HepG2 (cell line): ENCODE results near the gene GEMIN4. TPM values are rescaled to one million over a fixed set of nuclear protein-coding genes. Genes with fewer than 3 reads are reported as not detected.

Experiments used
- ATAC-seq: fragments of 200-7000 bp; cut with Tn5 transposase; 3 replicates; pipeline ENCODE4 v1.9.1; 2020; ENCODE audit warnings: mild to moderate bottlenecking, moderate library complexity
- BruUV-seq: library from RNA; stranded (reverse); fragments of 400-500 nt; replicated peaks from 2 replicates; lab custom pipeline; 2021; lab: Mats Ljungman, UMichigan
- CTCF ChIA-PET: fragments of 300-600 bp; formaldehyde crosslinking; extraction: SDS; loops from one replicate; lab custom pipeline; 2021; ENCODE audit warnings: low total read pairs, inconsistent platforms, low intra/inter-chr PET ratio; lab: Yijun Ruan, JAX
- POLR2A ChIA-PET: fragments of 350-600 bp; sonication (Branson Sonifier 250); formaldehyde crosslinking; loops from one replicate; lab custom pipeline; 2020; ENCODE audit warnings: antibody characterized with exemption, inconsistent platforms; lab: Yijun Ruan, JAX
- DNase-seq: peaks from one replicate; pipeline ENCODE4 v3.0.0-alpha.2; 2015; ENCODE audit warnings: low spot score
- FAIRE-seq: peaks from 3 replicates; lab custom pipeline; 2011; peaks lifted over from hg19 to GRCh38; lab: Jason Lieb, UNC
- H2AFZ ChIP-seq: one replicate; pipeline ENCODE4 v1.6.1; 2011; ENCODE audit warnings: low read length, inconsistent platforms
- H3K27ac ChIP-seq: fragments of 300-600 bp; 3 replicates; pipeline ENCODE4 v1.8.0; 2011; ENCODE audit warnings: mixed run types, mild to moderate bottlenecking, mixed read lengths, low read length, inconsistent platforms; ENCODE audit not compliant: insufficient read depth; ENCODE audit errors: extremely low read length
- H3K27me3 ChIP-seq, 2 experiments: fragments of 200-600 bp in 1 of 2; 2 replicates in 1 of 2; 3 replicates in 1 of 2; pipeline versions ENCODE4 v1.6.0 to v1.8.0; 2011; ENCODE audit warnings: low read length in 2 of 2, mild to moderate bottlenecking in 2 of 2, moderate library complexity in 2 of 2, inconsistent platforms in 1 of 2; ENCODE audit not compliant: insufficient read depth in 2 of 2, control insufficient read depth in 1 of 2
- H3K36me3 ChIP-seq, 2 experiments: fragments of 200-600 bp in 1 of 2; replicated peaks in 1 of 2; 2 replicates in 1 of 2; 3 replicates in 1 of 2; pipeline versions ENCODE4 v1.5.1 to v1.8.0; 2011; ENCODE audit warnings: low read length in 2 of 2, inconsistent platforms in 1 of 2; ENCODE audit not compliant: insufficient read depth in 2 of 2, control insufficient read depth in 1 of 2
- H3K4me1 ChIP-seq: 2 replicates; pipeline ENCODE4 v1.5.1; 2012; ENCODE audit warnings: low read length, inconsistent platforms; ENCODE audit not compliant: insufficient read depth
- H3K4me2 ChIP-seq: 2 replicates; pipeline ENCODE4 v1.6.0; 2011; ENCODE audit warnings: low read depth, low read length, inconsistent platforms
- H3K4me3 ChIP-seq, 3 experiments: fragments of 200-600 bp in 1 of 3; sonication (generic), shearing (Covaris generic) in 1 of 3; replicated peaks in 1 of 3; 2 replicates each; pipeline ENCODE4 v1.5.1; 2011 to 2016; ENCODE audit warnings: low read length in 3 of 3, inconsistent platforms in 2 of 3, low read depth in 2 of 3, mild to moderate bottlenecking in 2 of 3, control low read depth in 1 of 3, mixed read lengths in 1 of 3; ENCODE audit not compliant: insufficient read depth in 1 of 3
- H3K79me2 ChIP-seq: one replicate; pipeline ENCODE4 v1.6.1; 2011; ENCODE audit warnings: low read length, inconsistent platforms; ENCODE audit not compliant: insufficient read depth
- H3K9ac ChIP-seq: 2 replicates; pipeline ENCODE4 v1.6.0; 2011; ENCODE audit warnings: mild to moderate bottlenecking, low read depth, low read length, inconsistent platforms; ENCODE audit not compliant: insufficient read depth
- H3K9me3 ChIP-seq: 2 replicates; pipeline ENCODE4 v1.5.1; 2012; ENCODE audit warnings: mild to moderate bottlenecking, low read length
- H4K20me1 ChIP-seq: 2 replicates; pipeline ENCODE4 v1.6.0; 2011; ENCODE audit warnings: inconsistent platforms, mild to moderate bottlenecking, low read length, moderate library complexity; ENCODE audit not compliant: insufficient read depth
- ARNT2 ChIP-seq: sonication (generic); formaldehyde crosslinking; IDR thresholded peaks from 2 replicates; pipeline ENCODE4 v1.8.0; 2022; ENCODE audit warnings: mild to moderate bottlenecking, low read depth, missing genetic modification reagents, moderate library complexity
- HNRNPK ChIP-seq: fragments of 200-400 bp; formaldehyde crosslinking; IDR thresholded peaks from 2 replicates; pipeline ENCODE4 v1.6.1; 2018; ENCODE audit warnings: low read length, low read depth, moderate library complexity, mild to moderate bottlenecking; ENCODE audit not compliant: poor library complexity, severe bottlenecking
- HOXD1 ChIP-seq: sonication (generic); formaldehyde crosslinking; IDR thresholded peaks from 2 replicates; pipeline ENCODE4 v1.5.0; 2020; ENCODE audit warnings: missing genetic modification reagents
- MED8 ChIP-seq: sonication (generic); formaldehyde crosslinking; IDR thresholded peaks from 2 replicates; pipeline ENCODE4 v1.8.1; 2023; ENCODE audit warnings: mild to moderate bottlenecking, missing genetic modification reagents; ENCODE audit not compliant: insufficient replicate concordance
- POLR2A ChIP-seq, 2 experiments: IDR thresholded peaks; 2 replicates each; pipeline ENCODE4 v1.6.1; 2011; ENCODE audit warnings: low read depth in 2 of 2, low read length in 2 of 2, mild to moderate bottlenecking in 1 of 2, moderate library complexity in 1 of 2; ENCODE audit not compliant: insufficient read depth in 1 of 2
- XRCC5 ChIP-seq: fragments of 200-400 bp; formaldehyde crosslinking; optimal IDR thresholded peaks from 2 replicates; pipeline ENCODE3; 2017; ENCODE audit warnings: mild to moderate bottlenecking, low read length
- ZNF383 ChIP-seq: sonication (generic); formaldehyde crosslinking; IDR thresholded peaks from 2 replicates; pipeline ENCODE4 v1.4.0; 2020; ENCODE audit warnings: missing genetic modification reagents, mild to moderate bottlenecking, borderline replicate concordance
- WGBS: methylation state at CpG from one replicate; pipeline ENCODE4 v1.1.6; 2017; ENCODE audit warnings: low lambda C conversion rate; 5-methylcytosine and 5-hydroxymethylcytosine counted together
- in situ Hi-C: cut with HindIII; loops from 2 replicates; pipeline ENCODE4 v1.10.0; 2017; ENCODE audit warnings: low pct_unique_long_range_greater_than_20kb; ENCODE audit not compliant: extremely low pct_ligation_motif_present
- intact Hi-C: fragments of 100-400 bp; cut with micrococcal nuclease; formaldehyde crosslinking; loops from one replicate; pipeline ENCODE4 v1.10.0; 2022; ENCODE audit not compliant: unreplicated experiment
- polyA plus RNA-seq, 8 experiments: library from polyadenylated mRNA; depleted of rRNA in 3 of 8; stranded (reverse) in 7 of 8; unstranded in 1 of 8; fragments of >200 nt; fragmentation: Illumina TruSeq in 4 of 8; extraction: Trizol in 4 of 8; gene quantifications; 2 replicates each; pipeline versions ENCODE4 v1.2.1 to v1.2.3, GENCODE V29; 2011 to 2016; ENCODE audit warnings: low read depth in 4 of 8, missing spikeins in 1 of 8, mixed read lengths in 1 of 8; ENCODE audit not compliant: insufficient read depth in 1 of 8
- total RNA-seq, 5 experiments: library from RNA; depleted of rRNA; stranded (reverse); fragments of >200 nt; fragmentation: Illumina TruSeq; extraction: Trizol; gene quantifications; 2 replicates each; pipeline ENCODE4 v1.2.3, GENCODE V29; 2016; ENCODE audit warnings: low read depth in 1 of 5
- TF ChIP-seq, protein P1 (sequence below): sonication (generic); formaldehyde crosslinking; IDR thresholded peaks from 2 replicates; pipeline ENCODE4 v1.5.0; 2020; ENCODE audit warnings: mild to moderate bottlenecking, missing genetic modification reagents, moderate library complexity
- TF ChIP-seq, protein P2 (sequence below): sonication (generic); formaldehyde crosslinking; IDR thresholded peaks from 2 replicates; pipeline ENCODE4 v1.8.1; 2022; ENCODE audit warnings: mild to moderate bottlenecking, missing genetic modification reagents
- TF ChIP-seq, protein P3 (sequence below): sonication (generic); formaldehyde crosslinking; IDR thresholded peaks from 2 replicates; pipeline ENCODE4 v1.5.0; 2020; ENCODE audit warnings: mild to moderate bottlenecking, missing genetic modification reagents, borderline replicate concordance

The GEMIN4 gene
- total and polyA plus RNA-seq, 2 of the 13 experiments (the other 11 are each of a cell fraction or from before 2014, with no cell fraction given): 10.8 to 22.7 TPM

DNA sequence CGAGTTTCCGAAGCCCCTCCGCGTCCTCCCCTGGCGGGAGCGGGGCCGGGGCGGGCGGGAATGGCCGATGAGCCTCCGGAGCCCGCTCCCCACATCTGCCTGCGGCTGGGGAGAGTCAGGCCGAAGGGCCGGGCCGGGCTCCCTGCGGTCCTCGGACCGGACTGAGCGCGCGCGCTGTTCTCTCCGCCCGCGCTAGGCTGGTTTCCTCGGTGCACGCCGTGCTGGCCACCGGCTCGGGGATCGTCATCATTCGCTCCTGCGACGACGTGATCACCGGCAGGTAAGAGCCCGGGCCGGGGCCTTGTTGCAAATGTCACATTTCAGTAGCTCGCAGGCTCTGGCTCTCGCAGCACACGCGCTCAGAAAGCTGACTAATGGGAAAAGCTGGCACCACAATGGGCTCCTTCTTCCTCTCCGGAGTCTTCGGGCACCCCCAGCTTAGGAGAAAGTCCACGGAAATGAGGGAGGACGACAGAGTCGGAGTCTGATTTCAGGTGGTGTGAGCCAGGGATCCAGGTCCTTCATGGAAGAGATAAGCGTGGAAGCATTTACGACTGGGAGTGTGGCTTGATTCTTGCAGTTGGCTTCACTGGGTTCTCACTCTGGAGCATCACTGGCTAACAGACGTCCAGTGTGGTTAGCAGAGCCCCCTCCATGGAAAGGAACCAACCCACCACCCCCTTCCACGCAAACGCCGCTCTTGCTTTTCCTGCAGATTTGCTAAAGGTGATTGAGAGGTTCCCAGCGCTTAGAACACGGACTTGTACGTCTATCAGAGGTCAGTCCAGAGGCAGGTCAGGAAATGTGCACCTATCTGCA, 19.0 kb downstream of the GEMIN4 start (continued):
- TF ChIP-seq ZNF383 (CRISPR knock-in tag): no peak
- TF ChIP-seq, protein P1, sequence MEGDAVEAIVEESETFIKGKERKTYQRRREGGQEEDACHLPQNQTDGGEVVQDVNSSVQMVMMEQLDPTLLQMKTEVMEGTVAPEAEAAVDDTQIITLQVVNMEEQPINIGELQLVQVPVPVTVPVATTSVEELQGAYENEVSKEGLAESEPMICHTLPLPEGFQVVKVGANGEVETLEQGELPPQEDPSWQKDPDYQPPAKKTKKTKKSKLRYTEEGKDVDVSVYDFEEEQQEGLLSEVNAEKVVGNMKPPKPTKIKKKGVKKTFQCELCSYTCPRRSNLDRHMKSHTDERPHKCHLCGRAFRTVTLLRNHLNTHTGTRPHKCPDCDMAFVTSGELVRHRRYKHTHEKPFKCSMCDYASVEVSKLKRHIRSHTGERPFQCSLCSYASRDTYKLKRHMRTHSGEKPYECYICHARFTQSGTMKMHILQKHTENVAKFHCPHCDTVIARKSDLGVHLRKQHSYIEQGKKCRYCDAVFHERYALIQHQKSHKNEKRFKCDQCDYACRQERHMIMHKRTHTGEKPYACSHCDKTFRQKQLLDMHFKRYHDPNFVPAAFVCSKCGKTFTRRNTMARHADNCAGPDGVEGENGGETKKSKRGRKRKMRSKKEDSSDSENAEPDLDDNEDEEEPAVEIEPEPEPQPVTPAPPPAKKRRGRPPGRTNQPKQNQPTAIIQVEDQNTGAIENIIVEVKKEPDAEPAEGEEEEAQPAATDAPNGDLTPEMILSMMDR (CRISPR knock-in tag): no peak

DNA sequence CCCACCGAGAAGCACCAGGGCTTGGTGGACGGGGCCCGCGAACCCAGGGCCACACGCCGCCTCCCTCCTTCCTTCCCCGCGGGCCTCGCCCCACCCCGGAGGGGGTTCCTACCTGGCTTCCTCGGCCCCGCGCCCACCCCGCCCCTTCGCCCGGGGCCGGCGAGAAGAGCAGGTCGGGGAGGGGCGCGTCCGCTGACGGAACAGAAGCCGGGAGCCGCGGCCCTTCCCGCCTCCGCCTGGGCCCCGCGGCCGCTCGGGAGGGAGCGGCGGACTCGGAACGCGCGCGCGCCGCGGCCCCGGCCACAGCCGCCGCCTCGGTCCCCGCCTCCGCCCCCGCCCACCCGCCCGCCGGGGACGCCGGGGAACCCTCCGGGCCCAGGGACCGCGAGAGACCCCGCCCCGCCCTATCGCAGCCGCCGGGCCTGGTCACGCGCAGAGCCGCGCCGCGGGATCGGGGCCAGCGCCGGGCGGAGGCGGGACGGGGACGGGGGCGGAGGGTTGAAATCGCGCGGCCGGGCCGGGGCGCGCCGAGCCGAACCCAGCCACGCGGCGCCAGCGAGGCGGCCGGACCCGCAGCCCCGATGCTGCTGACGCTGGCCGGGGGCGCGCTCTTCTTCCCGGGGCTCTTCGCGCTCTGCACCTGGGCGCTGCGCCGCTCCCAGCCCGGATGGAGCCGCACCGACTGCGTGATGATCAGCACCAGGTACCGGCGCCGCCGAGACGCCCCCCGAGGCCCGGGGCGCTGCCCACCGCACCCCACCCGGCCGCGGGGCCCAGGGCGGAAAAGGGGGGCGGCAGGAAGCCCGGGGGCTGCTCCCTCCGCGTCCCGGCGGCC, 19.8 kb downstream of the GEMIN4 start, which contains the start of gene TLCD3A:
TLCD3A (plus strand) TSS at position 530 of the 835 bp plus-strand sequence; CDS start at position 582, 52 bp downstream.
- ChIA-PET POLR2A (interaction anchor here (1.2 kb wide), 1 partner anchor 13 kb away, joined by 3 read pairs; no protein-coding TSS in a partner anchor), CTCF (no interaction called here)
- Histone ChIP-seq H4K20me1 (no peaks in the 10 kb centered on the region), H3K4me1 (peaks cover 53% of the 10 kb centered on the region), H3K27me3 (no peaks in the 10 kb centered on the region), H3K4me3 (peak within 1 kb of the TSS; percentile 81 to 86 (median 83)), H3K9me3 (no peaks in the 10 kb centered on the region), H3K9ac (peak within 1 kb of the TSS; percentile 88), H3K4me2 (peak within 1 kb of the TSS; percentile 97), H2AFZ (peak within 1 kb of the TSS; percentile 23), H3K27ac (peak within 1 kb of the TSS; percentile 80), H3K36me3 (peaks cover 0 to 6% of the 10 kb centered on the region in 2 experiments; a peak in 2 of 5 replicates), H3K79me2 (peaks cover 25% of the 10 kb centered on the region)
- no CpG with 5 or more reads among the region's 126 CpGs for WGBS
- FAIRE-seq (no peak), ATAC-seq (peak; percentile 74), DNase-seq (no peak)
- no TSS peak for BruUV-seq
- intact Hi-C loops (no loop called here), in situ Hi-C loops (no loop called here)
- 0 out of 2 replicates have a peak, but pooled peaks have one; percentile 70 for TF ChIP-seq HOXD1 (CRISPR knock-in tag)
- TF ChIP-seq ARNT2 (CRISPR knock-in tag): 0 out of 2 replicates have a peak, but pooled peaks have one; percentile 9
- TF ChIP-seq, protein P2, sequence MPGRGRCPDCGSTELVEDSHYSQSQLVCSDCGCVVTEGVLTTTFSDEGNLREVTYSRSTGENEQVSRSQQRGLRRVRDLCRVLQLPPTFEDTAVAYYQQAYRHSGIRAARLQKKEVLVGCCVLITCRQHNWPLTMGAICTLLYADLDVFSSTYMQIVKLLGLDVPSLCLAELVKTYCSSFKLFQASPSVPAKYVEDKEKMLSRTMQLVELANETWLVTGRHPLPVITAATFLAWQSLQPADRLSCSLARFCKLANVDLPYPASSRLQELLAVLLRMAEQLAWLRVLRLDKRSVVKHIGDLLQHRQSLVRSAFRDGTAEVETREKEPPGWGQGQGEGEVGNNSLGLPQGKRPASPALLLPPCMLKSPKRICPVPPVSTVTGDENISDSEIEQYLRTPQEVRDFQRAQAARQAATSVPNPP (CRISPR knock-in tag): 0 out of 2 replicates have a peak, but pooled peaks have one; percentile 16
- no peak for TF ChIP-seq MED8 (CRISPR knock-in tag)
- TF ChIP-seq XRCC5: no peak
- peak; percentile 46 to 58; a peak in 2 of 4 replicates for TF ChIP-seq POLR2A (IDR thresholded peaks at IDR 0.05; ENCODE audit: insufficient read depth in 1 of 2, low read depth in 2 of 2, low read length in 2 of 2)
- TF ChIP-seq HNRNPK: peak; percentile 26
- TF ChIP-seq, protein P3, sequence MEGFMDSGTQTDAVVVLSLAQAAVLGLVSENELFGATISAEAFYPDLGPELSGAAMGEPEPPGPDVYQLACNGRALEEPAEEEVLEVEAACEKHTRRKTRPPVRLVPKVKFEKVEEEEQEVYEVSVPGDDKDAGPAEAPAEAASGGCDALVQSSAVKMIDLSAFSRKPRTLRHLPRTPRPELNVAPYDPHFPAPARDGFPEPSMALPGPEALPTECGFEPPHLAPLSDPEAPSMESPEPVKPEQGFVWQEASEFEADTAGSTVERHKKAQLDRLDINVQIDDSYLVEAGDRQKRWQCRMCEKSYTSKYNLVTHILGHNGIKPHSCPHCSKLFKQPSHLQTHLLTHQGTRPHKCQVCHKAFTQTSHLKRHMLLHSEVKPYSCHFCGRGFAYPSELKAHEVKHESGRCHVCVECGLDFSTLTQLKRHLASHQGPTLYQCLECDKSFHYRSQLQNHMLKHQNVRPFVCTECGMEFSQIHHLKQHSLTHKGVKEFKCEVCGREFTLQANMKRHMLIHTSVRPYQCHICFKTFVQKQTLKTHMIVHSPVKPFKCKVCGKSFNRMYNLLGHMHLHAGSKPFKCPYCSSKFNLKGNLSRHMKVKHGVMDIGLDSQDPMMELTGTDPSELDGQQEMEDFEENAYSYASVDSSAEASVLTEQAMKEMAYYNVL: no peak
